PC-9 (cell line): ENCODE results near the gene BPTF. TPM values are rescaled to one million over a fixed set of nuclear protein-coding genes. Genes with fewer than 3 reads are reported as not detected.
A peak's percentile ranks its signal among the peaks of the same experiment; 100 is the strongest.
"Not testable (repeated sequence)": the region's sequence is repeated elsewhere in the genome, so short reads cannot be mapped to it uniquely, and the experiment has no call there.

ENCODE experiments used
- BruUV-seq: library from RNA; stranded (reverse); fragments of 400-500 nt; replicated peaks from 2 replicates; lab custom pipeline; 2021; lab: Mats Ljungman, UMichigan
- CTCF ChIA-PET: fragments of 300-600 bp; sonication (Branson Sonifier 250); formaldehyde crosslinking; loops from one replicate; lab custom pipeline; 2022; ENCODE audit warnings: antibody characterized with exemption; lab: Charles Lee
- POLR2A ChIA-PET: fragments of 300-600 bp; sonication (Branson Sonifier 250); formaldehyde crosslinking; loops from one replicate; lab custom pipeline; 2022; ENCODE audit warnings: antibody characterized with exemption; ENCODE audit not compliant: unreplicated experiment; lab: Charles Lee
- DNase-seq, 2 experiments: peaks; one replicate each; pipeline versions ENCODE4 v3.0.0 to v3.0.0-alpha.2; 2015 to 2022; ENCODE audit warnings: mixed read lengths in 1 of 2
- H2AFZ ChIP-seq: fragments of 200-600 bp; sonication (generic); 2 replicates; pipeline ENCODE4 v1.8.1; 2017; ENCODE audit warnings: antibody characterized with exemption
- H3F3A ChIP-seq: fragments of 200-600 bp; sonication (generic); 2 replicates; pipeline ENCODE4 v1.8.1; 2017; ENCODE audit warnings: antibody characterized with exemption, mild to moderate bottlenecking, low read depth; ENCODE audit not compliant: insufficient read depth
- H3K27ac ChIP-seq: fragments of 200-600 bp; sonication (generic); 2 replicates; pipeline ENCODE4 v1.6.1; 2016; ENCODE audit warnings: mixed run types
- H3K27me3 ChIP-seq: fragments of 200-600 bp; sonication (generic); 2 replicates; pipeline ENCODE4 v1.6.1; 2016; ENCODE audit warnings: low read depth, mixed run types; ENCODE audit not compliant: insufficient read depth
- H3K36me3 ChIP-seq: fragments of 200-600 bp; sonication (generic); 2 replicates; pipeline ENCODE4 v1.6.1; 2016; ENCODE audit warnings: low read depth, mixed run types
- H3K4me1 ChIP-seq: fragments of 200-600 bp; sonication (generic); replicated peaks from 2 replicates; pipeline ENCODE4 v1.6.1; 2016; ENCODE audit warnings: mixed run types; ENCODE audit not compliant: insufficient read depth
- H3K4me2 ChIP-seq: fragments of 200-600 bp; sonication (generic); 2 replicates; pipeline ENCODE4 v1.6.1; 2017; ENCODE audit warnings: mixed run types
- H3K4me3 ChIP-seq: fragments of 200-600 bp; sonication (generic); 2 replicates; pipeline ENCODE4 v1.6.1; 2016; ENCODE audit warnings: mixed run types
- H3K79me2 ChIP-seq: fragments of 200-600 bp; sonication (generic); 2 replicates; pipeline ENCODE4 v1.6.1; 2017; ENCODE audit warnings: low read depth, mixed run types
- H3K9me2 ChIP-seq: fragments of 200-600 bp; sonication (generic); 2 replicates; pipeline ENCODE4 v1.8.1; 2017; ENCODE audit warnings: mild to moderate bottlenecking; ENCODE audit not compliant: insufficient read depth
- H3K9me3 ChIP-seq: fragments of 200-600 bp; sonication (generic); 2 replicates; pipeline ENCODE4 v1.8.1; 2016; ENCODE audit warnings: low read depth; ENCODE audit not compliant: insufficient read depth
- H4K20me1 ChIP-seq: fragments of 200-600 bp; sonication (generic); 2 replicates; pipeline ENCODE4 v1.8.1; 2017; ENCODE audit not compliant: insufficient read depth
- CTCF ChIP-seq: fragments of 200-600 bp; sonication (generic); conservative IDR thresholded peaks from 2 replicates; pipeline ENCODE4 v1.6.1; 2017; ENCODE audit warnings: mixed run types, antibody characterized with exemption, mild to moderate bottlenecking, moderate library complexity
- EZH2 ChIP-seq: fragments of 200-600 bp; sonication (generic); IDR thresholded peaks from 2 replicates; pipeline ENCODE4 v1.8.0; 2017; ENCODE audit warnings: antibody characterized with exemption, low read depth
- intact Hi-C: fragments of 100-400 bp; cut with micrococcal nuclease; formaldehyde crosslinking; loops from one replicate; pipeline ENCODE4 v1.10.0; 2022; ENCODE audit not compliant: unreplicated experiment
- total RNA-seq: library from RNA; stranded (reverse); gene quantifications from 2 replicates; pipeline ENCODE4 v1.2.3, GENCODE V29; 2021

BPTF gene
- total RNA-seq, 1 experiment from 2014 or later: 95.6 TPM

GRCh38 chr17:67800495-67800928 is 24.8 kb upstream of the BPTF start:
- Histone ChIP-seq H3K27ac (no peak overlapping the region), H3K36me3 (no peaks in the 10 kb centered on the region), H3K9me2 (no peaks in the 10 kb centered on the region), H3K4me1 (no peaks in the 10 kb centered on the region), H3K9me3 (no peaks in the 10 kb centered on the region), H3F3A (no peaks in the 10 kb centered on the region), H3K27me3 (no peaks in the 10 kb centered on the region), H3K79me2 (no peaks in the 10 kb centered on the region), H4K20me1 (no peaks in the 10 kb centered on the region), H2AFZ (no peak overlapping the region), H3K4me2 (no peak overlapping the region), H3K4me3 (no peak overlapping the region)
- peak; percentile 74 for TF ChIP-seq CTCF
- no peak for TF ChIP-seq EZH2
- CTCF ChIA-PET: no interaction called here
- BruUV-seq: no TSS peak
- peak; percentile 59 to 63 for DNase-seq
- intact Hi-C loops: loop anchor here (5.0 kb wide), 1 partner anchor 92 kb away; no protein-coding TSS in a partner anchor
- POLR2A ChIA-PET: interaction anchor here (0.6 kb wide), 1 partner anchor 76 kb away, joined by 11 read pairs; no protein-coding TSS in a partner anchor

GRCh38 chr17:67801626-67802175 is 23.6 kb upstream of the BPTF start:
- no peak overlapping the region for H2AFZ ChIP-seq
- CTCF ChIA-PET: no interaction called here
- DNase-seq: no peak

GRCh38 chr17:67810464-67810863 is 14.8 kb upstream of the BPTF start:
- Histone ChIP-seq H3K9me2 (no peaks in the 10 kb centered on the region), H3K4me1 (0 out of 2 replicates have a peak, but pooled peaks cover 6% of the 10 kb centered on the region), H3F3A (peaks cover 11% of the 10 kb centered on the region; the same call in 1 of the 2 replicates), H2AFZ (no peak overlapping the region), H3K27me3 (no peaks in the 10 kb centered on the region), H3K79me2 (no peaks in the 10 kb centered on the region), H3K4me2 (no peak overlapping the region), H3K4me3 (no peak overlapping the region), H3K36me3 (no peaks in the 10 kb centered on the region), H3K9me3 (no peaks in the 10 kb centered on the region), H3K27ac (no peak overlapping the region), H4K20me1 (no peaks in the 10 kb centered on the region)
- peak in 1 of 2 experiments; percentile 53 for DNase-seq
- POLR2A ChIA-PET: no interaction called here
- BruUV-seq: no TSS peak
- CTCF ChIA-PET: no interaction called here
- TF ChIP-seq EZH2: no peak
- no peak for TF ChIP-seq CTCF
- intact Hi-C loops: no loop called here

More at GRCh38 chr17:67801626-67802175, 23.6 kb upstream of the BPTF start:
- no peak overlapping the region for H3K27ac ChIP-seq
- BruUV-seq: no TSS peak
- no peak overlapping the region for H3K4me3 ChIP-seq
- no peaks in the 10 kb centered on the region for H3F3A ChIP-seq
- POLR2A ChIA-PET: no interaction called here
- no peaks in the 10 kb centered on the region for H3K79me2 ChIP-seq
- TF ChIP-seq EZH2: no peak
- TF ChIP-seq CTCF: 0 out of 2 replicates have a peak, but pooled peaks have one; percentile 21
- H3K27me3 ChIP-seq: no peaks in the 10 kb centered on the region
- intact Hi-C loops: loop anchor here (5.0 kb wide), 1 partner anchor 91 kb away; no protein-coding TSS in a partner anchor
- H3K9me2 ChIP-seq: no peaks in the 10 kb centered on the region
- H3K4me2 ChIP-seq: no peak overlapping the region
- no peaks in the 10 kb centered on the region for H3K9me3 ChIP-seq
- no peaks in the 10 kb centered on the region for H4K20me1 ChIP-seq
- H3K4me1 ChIP-seq: no peaks in the 10 kb centered on the region
- H3K36me3 ChIP-seq: no peaks in the 10 kb centered on the region

GRCh38 chr17:67812380-67812779 is 12.9 kb upstream of the BPTF start:
- BruUV-seq, CTCF ChIA-PET, POLR2A ChIA-PET: not testable (repeated sequence)

More at GRCh38 chr17:67812380-67812779, 12.9 kb upstream of the BPTF start:
- H4K20me1 ChIP-seq, H3K27ac ChIP-seq, DNase-seq, H3K4me2 ChIP-seq, H3K79me2 ChIP-seq, intact Hi-C loops, H3K9me3 ChIP-seq, H2AFZ ChIP-seq, H3K27me3 ChIP-seq, H3K4me3 ChIP-seq, H3K4me1 ChIP-seq, H3K9me2 ChIP-seq, H3K36me3 ChIP-seq: not testable (repeated sequence)
- peaks cover 11% of the 10 kb centered on the region; the same call in 1 of the 2 replicates for H3F3A ChIP-seq
